GM12891 (cell line): ENCODE data around the gene ADCY1.
"Not testable (repeated sequence)": the region's sequence is repeated elsewhere in the genome, so short reads cannot be mapped to it uniquely, and the experiment has no call there.

Source experiments
- PAX5 ChIP-seq: IDR thresholded peaks from 2 replicates; pipeline ENCODE4 v1.6.1; 2011; ENCODE audit warnings: low read length, moderate library complexity, mild to moderate bottlenecking; ENCODE audit not compliant: insufficient read depth, severe bottlenecking
- POLR2A ChIP-seq: IDR thresholded peaks from 2 replicates; pipeline ENCODE4 v1.6.1; 2011; ENCODE audit warnings: low read depth, low read length, control low read depth
- POLR2AphosphoS5 ChIP-seq: IDR thresholded peaks from 2 replicates; pipeline ENCODE4 v1.6.1; 2011; ENCODE audit warnings: low read depth, low read length, control low read depth
- POU2F2 ChIP-seq: IDR thresholded peaks from 2 replicates; pipeline ENCODE4 v1.6.1; 2011; ENCODE audit warnings: low read depth, mild to moderate bottlenecking, control low read depth, low read length, moderate library complexity
- TAF1 ChIP-seq: IDR thresholded peaks from 2 replicates; pipeline ENCODE4 v1.6.1; 2011; ENCODE audit warnings: low read depth, low read length, control low read depth

DNA sequence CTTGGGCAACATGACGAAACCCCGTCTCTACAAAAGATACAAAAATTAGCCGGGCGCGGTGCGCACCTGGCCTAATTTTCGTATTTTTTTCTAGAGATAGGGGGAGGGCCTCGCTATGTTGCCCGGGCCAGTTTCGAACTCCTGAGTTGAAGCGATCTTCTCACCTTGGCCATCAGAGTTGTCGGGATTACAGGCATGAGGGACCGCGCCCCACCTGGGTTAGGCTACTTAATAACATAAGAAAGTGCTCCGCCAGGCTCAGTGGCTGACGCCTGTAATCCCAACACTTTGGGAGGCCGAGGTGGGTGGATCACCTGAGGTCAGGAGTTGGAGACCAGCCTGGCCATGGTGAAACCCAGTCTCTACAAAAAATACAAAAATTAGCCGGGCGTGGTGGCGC is 195.5 kb downstream of the ADCY1 start:
- not testable (repeated sequence) for TF ChIP-seq TAF1, POLR2A, POLR2AphosphoS5, POU2F2, PAX5
